AG10803 (cell line): Measurements from ENCODE around the gene CILP.

Experiments
- DNase-seq: peaks from one replicate; pipeline ENCODE4 v3.0.0; 2010; ENCODE audit warnings: low read depth
- H3K4me3 ChIP-seq: 2 replicates; pipeline ENCODE4 v1.5.1; 2011; ENCODE audit warnings: mild to moderate bottlenecking, low read length, control low read depth
- CTCF ChIP-seq: conservative IDR thresholded peaks from 2 replicates; pipeline ENCODE4 v1.5.1; 2011; ENCODE audit warnings: mild to moderate bottlenecking, low read length, control low read depth, inconsistent platforms

Gene CILP

GRCh38 chr15:65147902-65148301 is 63.4 kb downstream of the CILP start:
- H3K4me3 ChIP-seq = no peak overlapping the region
- DNase-seq = no peak
- no peak for TF ChIP-seq CTCF

- no peak for DNase-seq
- no peak overlapping the region for H3K4me3 ChIP-seq
- no peak for TF ChIP-seq CTCF
These were observed 64.8 kb downstream of the CILP start for GRCh38 chr15:65146438-65146837.
